Activated naive CD8-positive, alpha-beta T cell treated with anti-CD3 and anti-CD28 coated beads, Interleukin-2, amount 50 U/mL, for 24 hours (primary cell): Measurements from ENCODE around the gene TFPT.

ENCODE experiments used
- ATAC-seq: fragments of 150-1000 bp; cut with Tn5 transposase; one replicate; pipeline ENCODE4 v1.10.0; 2021
- DNase-seq: peaks from one replicate; pipeline ENCODE4 v3.0.0; 2021
- H3K27ac Mint-ChIP-seq: one replicate; pipeline ENCODE4 v1.8.0; 2021; ENCODE audit warnings: mild to moderate bottlenecking, mixed read lengths
- H3K27me3 Mint-ChIP-seq: one replicate; pipeline ENCODE4 v1.8.0; 2021; ENCODE audit warnings: mixed read lengths
- H3K36me3 Mint-ChIP-seq: one replicate; pipeline ENCODE4 v1.8.0; 2021; ENCODE audit warnings: low read depth, mixed read lengths
- H3K4me1 Mint-ChIP-seq: one replicate; pipeline ENCODE4 v1.8.0; 2021; ENCODE audit warnings: mixed read lengths
- H3K4me3 Mint-ChIP-seq: one replicate; pipeline ENCODE4 v1.8.0; 2021; ENCODE audit warnings: mild to moderate bottlenecking, moderate library complexity, mixed read lengths
- H3K9me3 Mint-ChIP-seq: one replicate; pipeline ENCODE4 v1.8.0; 2021; ENCODE audit warnings: mixed read lengths

Gene TFPT

DNA sequence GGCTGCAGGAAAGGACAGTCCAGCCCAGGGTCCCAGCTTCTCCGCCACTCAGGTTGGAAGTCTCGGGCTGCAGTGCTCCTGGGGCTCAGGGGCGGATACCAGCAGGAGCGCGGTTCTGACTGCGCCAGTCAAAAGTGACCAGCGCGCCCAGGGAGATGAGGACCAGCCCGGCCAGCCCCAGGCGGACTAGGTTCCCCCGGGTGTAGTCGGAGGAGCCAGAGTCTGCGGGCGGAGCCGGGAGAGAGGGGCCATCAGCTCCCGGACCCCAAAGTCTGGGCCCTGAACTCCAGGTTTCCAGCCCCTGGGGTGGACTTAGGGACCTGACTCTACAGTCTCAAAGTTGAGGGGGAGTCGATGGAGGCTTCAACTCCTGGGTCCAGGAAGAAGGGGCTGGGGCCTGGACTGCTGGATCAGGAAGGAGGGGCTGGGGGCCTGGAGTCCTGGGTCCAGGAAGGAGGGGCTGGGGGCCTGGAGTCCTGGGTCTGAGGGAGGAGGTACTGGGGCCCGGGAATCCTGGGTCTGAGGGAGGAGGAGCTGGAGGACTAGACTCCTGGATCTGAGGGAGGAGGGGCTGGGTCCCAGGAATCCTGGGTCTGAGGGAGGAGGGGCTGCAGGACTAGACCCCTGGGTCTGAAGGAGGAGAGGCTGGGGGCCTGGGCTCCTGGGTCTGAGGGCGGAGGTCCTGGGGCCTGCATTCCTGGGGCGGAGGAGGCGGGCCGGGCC lies 20.2 kb downstream of the TFPT start:
- peaks cover 8% of the 10 kb centered on the region for H3K4me1 Mint-ChIP-seq
- peaks cover 28% of the 10 kb centered on the region for H3K27me3 Mint-ChIP-seq
- no peak for DNase-seq
- H3K27ac Mint-ChIP-seq, result no peak overlapping the region
- no peaks in the 10 kb centered on the region for H3K36me3 Mint-ChIP-seq
- H3K4me3 Mint-ChIP-seq, result no peak overlapping the region
- no peaks in the 10 kb centered on the region for H3K9me3 Mint-ChIP-seq
- no peak for ATAC-seq

DNA sequence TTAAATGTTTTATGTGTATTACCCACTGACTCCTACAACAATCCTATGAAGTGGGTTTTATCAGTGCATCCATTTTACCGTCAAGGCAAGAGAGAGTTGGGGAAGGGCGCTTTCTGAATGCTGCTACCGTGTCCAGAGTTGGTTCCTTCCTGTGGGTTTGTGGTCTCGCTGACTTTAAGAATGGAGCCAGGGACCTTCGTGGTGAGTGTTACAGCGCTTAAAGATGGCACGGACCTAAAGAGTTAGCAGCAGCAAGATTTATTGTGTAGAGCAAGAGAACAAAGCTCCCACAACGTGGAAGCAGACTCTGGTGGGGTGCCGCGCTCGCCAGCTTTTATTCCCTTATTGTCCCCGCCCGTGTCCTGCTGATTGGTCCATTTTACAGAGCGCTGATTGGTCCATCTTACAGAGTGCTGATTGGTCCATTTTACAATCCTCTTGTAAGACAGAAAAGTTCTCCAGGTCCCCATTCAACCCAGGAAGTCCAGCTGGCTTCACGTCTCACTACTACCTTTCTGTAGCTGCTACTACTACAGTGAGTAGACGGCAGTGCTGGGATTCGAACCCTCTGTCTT lies 20.9 kb downstream of the TFPT start:
- no peaks in the 10 kb centered on the region for H3K9me3 Mint-ChIP-seq
- no peak for ATAC-seq
- H3K27me3 Mint-ChIP-seq, result peaks cover 28% of the 10 kb centered on the region
- DNase-seq, result no peak
- no peak overlapping the region for H3K27ac Mint-ChIP-seq
- H3K36me3 Mint-ChIP-seq, result no peaks in the 10 kb centered on the region
- H3K4me3 Mint-ChIP-seq, result no peak overlapping the region
- peaks cover 8% of the 10 kb centered on the region for H3K4me1 Mint-ChIP-seq

DNA sequence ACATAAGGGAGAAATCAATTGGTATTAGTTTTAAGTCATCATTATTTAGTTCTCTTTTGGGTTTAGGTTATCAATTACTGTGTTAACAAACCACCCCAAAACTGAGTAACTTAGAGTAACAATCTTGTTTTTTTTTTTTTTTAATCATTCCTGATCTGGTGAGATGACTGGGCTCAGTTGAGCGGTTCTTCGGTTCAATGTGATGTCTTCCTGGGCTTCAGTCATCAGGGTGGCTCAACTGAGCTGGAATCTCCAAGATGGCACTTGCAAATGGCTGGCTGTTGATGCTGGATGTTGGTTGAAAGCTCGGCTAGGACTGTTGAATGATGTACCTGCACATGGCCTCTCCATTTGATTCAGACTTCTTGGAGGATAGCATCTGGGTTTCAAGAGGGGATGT lies 31.0 kb downstream of the TFPT start:
- Mint-ChIP-seq H3K27me3 (peaks cover 8% of the 10 kb centered on the region), H3K4me1 (no peaks in the 10 kb centered on the region), H3K36me3 (no peaks in the 10 kb centered on the region), H3K27ac (no peak overlapping the region), H3K4me3 (no peak overlapping the region), H3K9me3 (peaks cover 7% of the 10 kb centered on the region)
- ATAC-seq (no peak), DNase-seq (no peak)

DNA sequence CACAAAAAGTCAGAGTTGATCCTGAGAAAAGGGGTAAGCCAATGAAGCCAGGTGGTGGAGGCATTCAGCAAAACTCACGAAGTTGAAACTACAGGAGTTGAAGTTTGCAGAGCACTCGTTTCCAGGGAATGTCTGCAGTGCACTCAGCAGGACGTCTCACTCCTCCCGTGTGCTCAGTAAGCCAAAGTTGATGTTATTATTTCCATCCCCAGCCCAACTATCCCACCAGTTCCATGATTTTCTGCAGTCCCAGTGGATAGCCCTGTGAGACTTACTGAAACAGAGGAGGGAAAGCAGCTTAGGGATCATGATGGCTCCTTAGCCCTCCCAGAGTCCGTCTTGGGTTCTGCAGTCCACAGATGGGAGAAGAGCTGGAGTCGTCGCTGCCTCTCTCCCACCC lies 34.4 kb downstream of the TFPT start, which contains the start of gene TARM1:
Gene TARM1, minus strand, starts transcription at position 334 of the 400 bp plus-strand sequence. Its CDS starts 25 bp downstream, at position 309.
- Mint-ChIP-seq H3K27me3 (peaks cover 4% of the 10 kb centered on the region), H3K36me3 (no peaks in the 10 kb centered on the region), H3K4me1 (no peaks in the 10 kb centered on the region), H3K27ac (no peak within 1 kb of the TSS), H3K4me3 (no peak within 1 kb of the TSS), H3K9me3 (peaks cover 7% of the 10 kb centered on the region)
- ATAC-seq (no peak), DNase-seq (no peak)

DNA sequence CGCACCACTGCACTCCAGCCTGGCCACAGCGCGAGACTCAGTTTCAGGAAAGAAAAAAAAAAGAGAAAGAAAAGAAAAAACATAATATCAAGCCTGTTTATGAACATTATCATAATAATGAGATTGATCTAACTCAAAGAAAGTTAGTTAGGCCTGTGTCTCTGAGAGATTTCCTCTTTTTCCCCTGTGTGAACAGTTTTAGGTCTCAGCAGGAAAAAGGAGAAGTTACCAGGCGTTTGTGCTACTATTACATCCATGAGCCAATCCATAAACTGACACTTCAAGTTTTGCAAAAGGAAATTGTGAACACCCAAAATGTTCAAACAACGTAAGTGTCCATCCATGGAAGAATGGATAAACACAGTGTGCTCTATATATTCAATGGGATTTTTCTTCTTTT lies 38.1 kb downstream of the TFPT start:
- H3K36me3 Mint-ChIP-seq, result no peaks in the 10 kb centered on the region
- peaks cover 4% of the 10 kb centered on the region for H3K27me3 Mint-ChIP-seq
- DNase-seq, result no peak
- H3K27ac Mint-ChIP-seq, result no peak overlapping the region
- ATAC-seq, result no peak
- no peaks in the 10 kb centered on the region for H3K9me3 Mint-ChIP-seq
- H3K4me3 Mint-ChIP-seq, result no peak overlapping the region
- no peaks in the 10 kb centered on the region for H3K4me1 Mint-ChIP-seq

DNA sequence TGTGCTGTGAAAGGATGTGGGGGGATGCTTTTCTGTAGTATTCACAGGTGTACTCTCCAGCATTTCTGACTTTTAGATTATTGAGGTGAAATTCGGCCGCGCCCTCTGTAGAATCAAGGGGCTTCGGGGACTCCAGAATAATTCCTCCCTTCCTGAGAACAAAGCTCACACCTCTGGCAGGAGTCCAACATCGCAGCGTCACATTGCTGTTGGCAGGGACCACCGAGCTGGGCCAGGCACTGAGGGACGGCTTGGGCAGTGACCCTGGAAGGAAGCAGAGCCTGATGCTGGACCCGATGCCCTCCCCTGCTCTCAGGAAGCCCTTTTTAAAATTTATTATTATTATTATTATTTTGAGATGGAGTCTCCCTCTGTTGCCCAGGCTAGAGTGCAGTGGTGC lies 40.6 kb downstream of the TFPT start:
- Mint-ChIP-seq H3K27ac (no peak overlapping the region), H3K27me3 (peaks cover 4% of the 10 kb centered on the region), H3K4me3 (no peak overlapping the region), H3K9me3 (no peaks in the 10 kb centered on the region), H3K4me1 (no peaks in the 10 kb centered on the region), H3K36me3 (no peaks in the 10 kb centered on the region)
- ATAC-seq (no peak), DNase-seq (no peak)

DNA sequence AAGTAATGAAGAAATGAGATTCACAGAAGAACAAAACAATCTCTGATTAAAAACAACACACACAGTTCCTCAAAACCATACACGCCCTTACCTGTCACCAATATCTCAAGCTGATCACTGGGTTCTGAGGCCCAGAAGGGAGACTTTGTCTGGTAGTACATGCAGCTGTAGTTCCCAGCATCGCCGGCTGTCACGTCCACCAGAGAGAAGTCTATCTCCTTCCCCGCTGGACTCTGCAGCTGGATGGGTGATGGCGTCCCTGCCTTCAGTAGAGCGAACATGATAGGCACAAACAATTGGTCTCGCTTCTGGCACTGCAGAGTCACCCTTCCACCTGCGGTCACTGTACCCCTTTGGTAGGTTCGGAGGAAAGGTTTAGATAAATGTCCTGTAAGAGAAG lies 41.6 kb downstream of the TFPT start:
- no peak overlapping the region for H3K27ac Mint-ChIP-seq
- peaks cover 4% of the 10 kb centered on the region for H3K27me3 Mint-ChIP-seq
- no peak overlapping the region for H3K4me3 Mint-ChIP-seq
- H3K36me3 Mint-ChIP-seq, result no peaks in the 10 kb centered on the region
- no peaks in the 10 kb centered on the region for H3K4me1 Mint-ChIP-seq
- DNase-seq (no peak), ATAC-seq (no peak)
- no peaks in the 10 kb centered on the region for H3K9me3 Mint-ChIP-seq

DNA sequence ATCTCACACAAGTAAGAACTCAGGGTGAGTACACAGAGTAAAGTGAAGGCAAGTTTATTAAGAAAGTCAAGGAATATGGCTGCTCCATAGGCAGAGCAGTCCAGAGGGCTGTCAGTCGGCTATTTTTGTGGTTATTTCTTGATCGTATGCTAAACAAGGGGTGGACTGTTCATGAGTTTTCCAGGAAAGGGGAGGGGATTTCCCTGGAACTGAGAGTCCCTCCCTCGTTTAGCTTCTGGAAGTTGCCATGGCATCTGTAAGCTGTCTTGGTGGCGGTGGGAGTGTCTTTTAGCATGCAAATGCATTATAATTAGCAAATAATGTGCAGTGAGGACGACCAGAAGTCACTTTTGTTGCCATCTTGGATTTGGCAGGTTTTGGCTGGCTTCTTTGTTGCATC lies 46.0 kb downstream of the TFPT start:
- Mint-ChIP-seq H3K27me3 (peaks cover 8% of the 10 kb centered on the region), H3K36me3 (no peaks in the 10 kb centered on the region), H3K27ac (no peak overlapping the region), H3K4me3 (no peak overlapping the region), H3K9me3 (no peaks in the 10 kb centered on the region), H3K4me1 (no peaks in the 10 kb centered on the region)
- no peak for ATAC-seq
- no peak for DNase-seq

DNA sequence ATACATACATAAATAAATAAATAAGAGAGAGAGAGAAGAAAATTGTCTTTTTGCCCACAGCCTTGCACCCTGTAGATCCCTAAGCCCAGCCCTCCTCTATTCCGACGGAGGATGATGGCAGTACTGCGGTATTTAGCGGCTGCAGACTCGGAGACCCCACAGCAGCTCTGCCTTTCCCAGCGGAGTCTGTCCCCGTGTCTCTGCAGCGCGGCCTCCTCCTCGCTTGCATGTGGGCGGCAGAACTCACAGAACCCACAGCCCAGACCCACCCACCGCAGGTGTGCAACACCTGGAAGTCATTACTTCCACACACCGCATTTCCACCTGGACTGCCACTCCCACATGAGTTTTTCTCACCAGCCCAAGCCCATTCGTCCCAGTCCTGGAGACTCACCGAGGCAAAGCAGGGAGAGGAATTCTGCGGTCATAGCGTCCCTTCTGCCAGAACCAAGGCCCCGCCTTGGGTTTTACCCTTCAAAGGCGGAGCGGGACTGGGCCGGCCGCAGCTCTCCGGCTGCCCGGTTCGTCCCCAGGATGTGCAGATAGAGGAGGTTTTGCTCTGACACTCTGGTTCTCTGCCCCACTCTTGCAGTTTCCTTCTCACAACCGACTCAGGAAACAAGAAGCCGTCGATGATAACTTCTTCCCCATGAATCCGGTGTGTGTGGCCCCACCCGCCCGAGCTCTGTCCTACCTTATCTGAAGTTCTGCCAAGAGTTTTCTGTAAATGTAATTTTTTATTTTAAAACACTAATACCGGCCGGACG lies 51.9 kb downstream of the TFPT start, which contains the start of gene VSTM1:
Gene VSTM1, minus strand, starts transcription at position 548 of the 767 bp plus-strand sequence. Its CDS starts 120 bp downstream, at position 428.
- H3K9me3 Mint-ChIP-seq, result no peaks in the 10 kb centered on the region
- no peaks in the 10 kb centered on the region for H3K36me3 Mint-ChIP-seq
- no peaks in the 10 kb centered on the region for H3K4me1 Mint-ChIP-seq
- no peak within 1 kb of the TSS for H3K4me3 Mint-ChIP-seq
- H3K27ac Mint-ChIP-seq, result no peak within 1 kb of the TSS
- peaks cover 19% of the 10 kb centered on the region for H3K27me3 Mint-ChIP-seq
- ATAC-seq, result no peak
- no peak for DNase-seq

DNA sequence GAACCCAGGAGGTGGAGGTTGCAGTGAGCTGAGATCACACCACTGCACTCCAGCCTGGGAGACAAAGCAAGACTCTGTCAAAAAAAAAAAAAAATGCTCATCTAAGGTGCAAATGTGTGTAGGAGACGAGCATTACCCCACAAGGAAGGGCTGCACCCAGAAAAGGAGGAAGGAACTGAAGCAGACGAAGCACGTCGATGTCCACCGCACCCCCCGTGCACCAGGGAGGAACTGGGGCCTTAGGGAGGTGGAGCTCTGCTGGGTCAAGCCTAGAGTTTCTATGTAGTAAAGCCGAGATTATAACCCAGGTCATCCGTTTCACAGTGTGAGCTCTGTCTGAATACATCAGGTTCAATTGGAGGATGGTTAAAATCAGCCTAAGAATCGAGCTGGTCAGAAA lies 52.8 kb downstream of the TFPT start:
- DNase-seq (no peak), ATAC-seq (no peak)
- Mint-ChIP-seq H3K27ac (no peak overlapping the region), H3K36me3 (no peaks in the 10 kb centered on the region), H3K27me3 (peaks cover 19% of the 10 kb centered on the region), H3K4me1 (no peaks in the 10 kb centered on the region), H3K4me3 (no peak overlapping the region), H3K9me3 (no peaks in the 10 kb centered on the region)
